HG02759 (cell line): ENCODE results near the gene TBX19.

Source experiments
- ATAC-seq: cut with Tn5 transposase; IDR thresholded peaks from one replicate; pipeline ENCODE4 v1.9.1; 2021; ENCODE audit warnings: mild to moderate bottlenecking, moderate library complexity; ENCODE audit not compliant: unreplicated experiment

The TBX19 gene

GRCh38 chr1:168280296-168280927 is at the start of gene TBX19:
Gene TBX19, plus strand, starts transcription at chr1:168280877. Its CDS starts 214 bp downstream, at chr1:168281091.
- ATAC-seq, result no peak

- peak; percentile 91 for ATAC-seq
Observed at GRCh38 chr1:168234846-168235547, 45.7 kb upstream of the TBX19 start.

GRCh38 chr1:168235548-168235885 is 45.2 kb upstream of the TBX19 start:
- ATAC-seq, result peak; percentile 23

GRCh38 chr1:168235937-168236336 is 44.7 kb upstream of the TBX19 start:
- no peak for ATAC-seq

GRCh38 chr1:168236836-168237611 is 43.7 kb upstream of the TBX19 start:
- ATAC-seq, result no peak

GRCh38 chr1:168243198-168243597 is 37.5 kb upstream of the TBX19 start:
- ATAC-seq, result no peak

GRCh38 chr1:168243636-168244212 is 37.0 kb upstream of the TBX19 start:
- ATAC-seq, result no peak

GRCh38 chr1:168245042-168245441 is 35.6 kb upstream of the TBX19 start:
- ATAC-seq, result no peak

- no peak for ATAC-seq
Observed at GRCh38 chr1:168246506-168246905, 34.2 kb upstream of the TBX19 start.

- ATAC-seq, result no peak
Observed at GRCh38 chr1:168252204-168252733, 28.4 kb upstream of the TBX19 start.

- no peak for ATAC-seq
Observed at GRCh38 chr1:168256164-168256563, 24.5 kb upstream of the TBX19 start.

- ATAC-seq, result no peak
Observed at GRCh38 chr1:168257397-168257796, 23.3 kb upstream of the TBX19 start.

GRCh38 chr1:168259567-168259966 is 21.1 kb upstream of the TBX19 start:
- ATAC-seq, result no peak

GRCh38 chr1:168260393-168260792 is 20.3 kb upstream of the TBX19 start:
- no peak for ATAC-seq

GRCh38 chr1:168261390-168261789 is 19.3 kb upstream of the TBX19 start:
- no peak for ATAC-seq

- no peak for ATAC-seq
Observed at GRCh38 chr1:168263130-168263529, 17.5 kb upstream of the TBX19 start.

GRCh38 chr1:168264296-168264695 is 16.4 kb upstream of the TBX19 start:
- ATAC-seq, result no peak

GRCh38 chr1:168265596-168265995 is 15.1 kb upstream of the TBX19 start:
- no peak for ATAC-seq

GRCh38 chr1:168266644-168267186 is 14.0 kb upstream of the TBX19 start:
- ATAC-seq, result no peak

GRCh38 chr1:168271636-168272035 is 9.0 kb upstream of the TBX19 start:
- ATAC-seq, result no peak

GRCh38 chr1:168273575-168273974 is 7.1 kb upstream of the TBX19 start:
- ATAC-seq, result no peak
